ENCODE data around the gene ABCC8.
"Not testable (repeated sequence)": the region's sequence is repeated elsewhere in the genome, so short reads cannot be mapped to it uniquely, and the experiment has no call there.

ABCC8 gene

DNA sequence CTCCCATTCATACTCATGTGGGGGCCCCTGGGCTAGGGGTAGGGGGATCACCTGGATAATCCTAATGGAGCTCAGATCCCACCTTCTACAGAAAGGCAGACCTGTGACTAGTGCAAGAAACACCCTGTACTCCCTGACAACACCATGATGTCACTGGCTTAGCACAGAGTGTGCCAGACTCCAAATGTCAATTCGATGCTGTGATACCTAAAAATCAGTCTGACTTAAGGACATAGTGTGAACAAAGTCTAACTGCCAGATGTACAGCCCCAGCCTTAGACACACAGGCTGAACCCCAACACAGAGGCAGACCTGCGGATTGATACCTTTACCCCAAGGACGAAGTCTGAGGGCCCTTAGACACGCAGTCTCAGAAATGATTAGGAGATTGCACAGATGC, 8.5 kb downstream of the ABCC8 start:
- DNase-seq: no peak

DNA sequence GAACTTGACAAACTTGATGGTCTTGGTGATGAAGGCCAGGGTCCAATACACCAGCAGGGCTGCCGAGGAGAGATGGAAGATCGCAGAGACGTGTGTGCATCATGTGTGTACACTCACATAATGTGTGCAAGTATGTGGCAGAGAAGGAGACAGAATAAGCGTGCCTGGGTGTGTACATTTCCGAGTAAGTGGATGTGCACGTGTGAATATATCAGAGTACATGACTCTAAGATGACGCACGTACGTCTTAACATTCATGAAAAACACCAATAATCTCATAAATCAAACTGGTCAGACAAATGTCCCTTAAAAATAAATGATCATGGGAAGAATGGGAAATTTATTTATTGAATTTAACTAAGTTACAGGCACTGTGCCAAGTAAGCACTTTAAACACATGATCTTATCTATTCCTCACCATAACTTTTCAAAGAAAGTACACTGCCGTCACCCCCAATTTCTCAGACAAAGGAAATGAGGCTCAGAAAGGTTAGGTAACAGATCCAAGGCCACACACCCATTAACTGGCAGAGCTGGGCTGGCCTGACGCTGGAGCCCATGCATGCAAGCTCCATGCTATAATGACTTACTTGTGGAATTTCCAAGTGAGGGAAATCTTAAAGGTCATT, 13.0 kb downstream of the ABCC8 start:
- no peak for DNase-seq

DNA sequence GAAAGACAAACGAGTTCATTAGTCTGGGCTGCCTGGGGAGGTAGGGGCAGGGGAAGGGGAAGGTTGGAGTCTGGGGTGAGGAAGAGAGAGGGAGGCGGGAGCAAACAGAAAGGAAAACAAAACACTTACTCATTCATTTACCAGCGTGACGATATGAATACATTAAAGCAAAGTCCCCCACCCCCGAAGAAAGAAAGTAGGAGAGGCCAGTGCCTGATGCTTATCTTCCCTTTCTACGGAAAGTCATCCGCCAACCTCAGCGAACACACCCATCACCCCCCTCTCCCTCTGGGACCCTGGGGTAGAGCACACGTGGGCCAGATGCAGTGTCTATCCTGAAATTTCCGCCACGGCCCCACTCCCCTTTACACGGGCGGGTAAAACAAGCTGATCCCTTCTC, 13.7 kb downstream of the ABCC8 start:
- no peak for DNase-seq

DNA sequence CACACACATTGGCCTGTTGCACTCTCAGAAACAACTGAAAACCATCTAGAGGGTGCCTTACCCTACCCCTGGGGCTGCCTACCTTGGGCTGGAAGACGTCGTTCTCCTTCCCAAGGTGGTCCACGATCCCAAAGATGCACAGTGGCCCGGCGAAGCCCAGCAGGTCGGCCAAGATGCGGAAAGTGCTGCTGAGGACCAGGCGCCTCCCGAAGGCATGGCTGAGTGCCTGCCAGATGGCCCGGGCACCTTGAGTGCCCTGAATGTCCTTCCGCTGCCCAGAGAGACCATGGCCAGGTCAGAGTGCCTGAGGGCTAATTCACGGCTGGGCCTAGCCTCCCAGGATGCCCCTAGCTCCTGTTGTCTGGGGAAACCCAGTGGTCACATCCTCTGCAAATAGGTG, 16.2 kb downstream of the ABCC8 start:
- DNase-seq: no peak

DNA sequence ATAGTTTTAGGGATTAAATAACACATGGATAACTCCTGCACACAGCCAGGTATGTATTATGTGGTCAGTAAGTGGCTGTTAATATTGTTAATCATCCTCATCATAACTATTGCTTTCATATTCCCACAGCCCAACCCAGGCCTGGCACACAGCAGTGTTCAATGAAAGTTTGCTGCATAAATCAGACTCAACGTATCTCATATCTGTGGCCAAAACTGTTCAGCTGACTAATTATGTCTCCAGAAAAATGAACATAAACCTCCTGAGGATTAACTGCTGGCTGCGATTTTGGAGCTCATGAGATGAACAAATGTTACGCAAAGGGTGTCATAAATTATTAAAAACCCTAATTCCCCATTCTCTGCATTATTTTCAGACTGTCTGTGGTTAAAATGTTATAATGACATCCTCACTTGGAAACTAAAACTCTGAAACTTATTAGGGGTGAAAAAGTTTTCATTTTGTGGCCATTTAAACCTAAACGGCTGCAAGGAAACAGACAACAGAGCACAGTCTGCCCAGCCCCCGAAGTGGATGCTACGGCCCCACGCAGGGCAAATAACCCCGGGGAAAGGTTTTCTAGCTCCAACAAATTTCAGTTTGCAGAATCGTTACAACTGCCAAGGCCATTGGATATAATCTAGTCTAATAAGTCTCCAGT, 17.3 kb downstream of the ABCC8 start:
- no peak for DNase-seq

DNA sequence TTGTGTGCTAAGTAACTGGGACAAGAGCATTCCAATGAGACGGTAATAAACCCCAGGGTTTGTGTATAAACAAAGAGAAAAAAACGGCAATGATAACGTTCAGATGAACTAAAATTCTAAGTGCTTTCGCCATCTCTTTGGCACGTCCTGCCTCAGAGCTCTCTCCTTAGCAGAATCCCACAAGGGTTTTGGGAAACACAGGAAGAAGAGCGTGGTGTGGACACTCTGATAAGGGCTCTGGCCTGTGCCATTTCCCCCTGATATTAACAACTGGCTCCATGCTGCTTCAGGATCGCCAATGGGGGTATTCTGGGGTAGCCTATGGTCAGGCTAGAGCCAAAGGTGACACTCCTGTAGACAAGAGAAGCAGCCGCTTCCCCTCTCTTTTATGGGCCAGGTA, 18.4 kb downstream of the ABCC8 start:
- DNase-seq: no peak

DNA sequence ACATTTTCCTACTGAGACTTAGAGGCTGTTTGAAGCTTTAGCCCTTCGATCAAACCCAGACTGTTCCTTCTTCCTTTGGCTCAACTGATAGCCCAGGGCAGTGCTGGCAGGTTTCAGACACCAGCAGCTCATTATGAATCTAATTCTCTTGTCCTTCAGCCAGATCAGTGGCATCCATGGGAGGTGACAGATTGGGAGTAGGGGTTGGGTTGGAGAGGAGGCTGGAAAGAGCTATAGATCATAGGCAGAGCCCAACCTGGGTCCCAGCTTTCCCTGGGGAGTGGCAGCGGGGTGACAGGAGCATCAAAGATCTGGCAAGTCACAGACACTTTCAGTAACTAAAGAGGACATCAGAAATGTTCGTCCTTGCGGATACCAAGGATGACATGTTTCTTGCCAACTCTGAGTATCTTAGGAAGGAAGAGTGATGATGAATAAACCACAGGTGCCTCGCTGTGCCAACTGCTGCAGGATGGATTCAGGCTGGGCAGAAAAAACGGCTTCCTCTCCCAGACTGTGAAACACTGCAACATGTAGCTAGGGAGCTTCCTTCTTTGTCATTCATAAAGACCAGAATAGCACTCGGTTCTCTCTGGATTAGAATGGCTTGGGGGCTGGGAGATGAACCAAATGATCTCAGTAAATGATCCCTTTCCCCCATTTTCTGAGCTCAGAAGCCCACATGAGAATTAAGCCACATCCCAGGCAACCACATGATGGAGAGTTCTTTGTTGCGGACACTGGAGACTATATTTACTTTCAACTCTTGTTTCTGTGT, 19.1 kb downstream of the ABCC8 start:
- no peak for DNase-seq

DNA sequence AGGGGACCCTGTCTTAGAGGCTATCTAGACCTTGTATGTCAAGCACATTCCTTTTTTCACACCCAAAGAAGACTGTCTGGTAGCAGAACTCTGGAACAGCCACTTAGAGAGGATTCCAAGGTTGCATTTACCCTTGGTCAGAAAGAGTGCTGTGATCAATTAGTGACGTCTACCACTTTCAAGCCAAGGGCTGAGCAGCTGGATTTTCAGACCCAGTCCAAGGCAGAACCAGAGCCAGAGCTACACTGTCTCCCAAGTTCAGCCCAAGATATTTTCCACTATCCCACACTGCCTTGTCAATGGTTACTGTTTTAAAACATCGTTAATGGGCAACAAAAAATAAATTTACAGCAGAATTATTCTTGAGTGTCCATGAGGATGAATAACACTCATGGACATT, 24.0 kb downstream of the ABCC8 start:
- DNase-seq: no peak

DNA sequence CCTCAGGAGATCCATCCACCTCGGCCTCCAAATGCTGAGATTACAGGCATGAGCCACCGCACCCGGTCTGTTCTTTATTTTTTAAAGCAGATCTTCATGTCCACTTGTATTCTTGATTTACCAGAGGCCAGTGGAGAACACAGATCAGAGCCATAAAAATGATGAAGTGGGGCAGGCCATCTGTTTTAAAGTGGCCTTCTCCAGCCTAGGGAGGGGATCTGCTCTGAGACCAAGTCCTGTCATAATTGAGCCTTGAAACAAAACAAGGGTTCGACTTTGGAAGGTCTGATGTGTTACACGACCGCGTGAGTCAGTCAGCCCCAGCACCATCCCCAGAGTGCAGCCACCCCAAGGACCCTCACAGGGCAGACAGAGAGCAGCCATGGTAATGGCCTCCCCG, 27.5 kb downstream of the ABCC8 start:
- no peak for DNase-seq

DNA sequence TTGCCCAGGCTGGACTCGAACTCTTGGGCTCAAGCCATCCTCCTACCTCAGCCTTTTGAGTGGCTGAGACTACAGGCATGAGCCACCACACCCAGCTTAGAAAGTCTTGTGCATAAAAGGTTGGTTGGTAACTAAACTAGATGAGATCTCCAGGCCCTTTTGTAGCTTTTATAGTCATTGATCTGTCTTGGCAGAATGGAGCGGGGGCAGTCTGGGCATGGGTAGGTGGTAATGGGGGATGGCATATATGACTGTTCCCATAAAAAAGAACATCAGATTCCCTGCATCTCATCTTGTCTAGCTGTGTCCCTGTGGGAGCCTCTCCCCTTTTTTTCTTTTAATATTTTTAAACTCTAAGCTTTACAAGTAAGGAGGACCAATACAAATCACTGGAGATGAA, 30.2 kb downstream of the ABCC8 start:
- DNase-seq: no peak

DNA sequence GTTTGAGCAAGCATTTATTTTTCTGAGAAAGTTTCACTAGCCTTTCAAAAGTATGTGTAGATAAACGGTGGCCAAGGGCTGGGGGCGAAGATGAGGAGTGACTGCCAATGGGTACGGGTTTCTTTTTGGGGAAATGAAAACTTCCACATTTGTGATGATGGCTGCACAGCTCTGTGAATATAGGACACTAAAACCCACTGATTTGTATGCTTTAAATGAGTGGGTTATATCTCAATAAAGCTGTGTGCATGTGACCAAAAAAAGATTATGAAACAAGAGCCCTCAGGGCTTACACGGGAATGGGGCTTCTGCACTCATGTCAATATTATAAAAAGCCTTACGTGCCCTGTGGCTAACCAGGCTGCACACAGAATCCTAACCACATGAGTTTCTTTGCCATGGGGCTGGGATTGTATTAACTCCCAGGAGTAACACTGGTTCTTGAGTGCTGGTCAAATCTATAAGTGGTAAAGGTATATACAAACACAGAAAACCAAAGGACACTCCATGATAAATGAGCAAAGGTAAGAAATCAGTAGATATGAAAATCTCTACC, 31.3 kb downstream of the ABCC8 start:
- no peak for DNase-seq

DNA sequence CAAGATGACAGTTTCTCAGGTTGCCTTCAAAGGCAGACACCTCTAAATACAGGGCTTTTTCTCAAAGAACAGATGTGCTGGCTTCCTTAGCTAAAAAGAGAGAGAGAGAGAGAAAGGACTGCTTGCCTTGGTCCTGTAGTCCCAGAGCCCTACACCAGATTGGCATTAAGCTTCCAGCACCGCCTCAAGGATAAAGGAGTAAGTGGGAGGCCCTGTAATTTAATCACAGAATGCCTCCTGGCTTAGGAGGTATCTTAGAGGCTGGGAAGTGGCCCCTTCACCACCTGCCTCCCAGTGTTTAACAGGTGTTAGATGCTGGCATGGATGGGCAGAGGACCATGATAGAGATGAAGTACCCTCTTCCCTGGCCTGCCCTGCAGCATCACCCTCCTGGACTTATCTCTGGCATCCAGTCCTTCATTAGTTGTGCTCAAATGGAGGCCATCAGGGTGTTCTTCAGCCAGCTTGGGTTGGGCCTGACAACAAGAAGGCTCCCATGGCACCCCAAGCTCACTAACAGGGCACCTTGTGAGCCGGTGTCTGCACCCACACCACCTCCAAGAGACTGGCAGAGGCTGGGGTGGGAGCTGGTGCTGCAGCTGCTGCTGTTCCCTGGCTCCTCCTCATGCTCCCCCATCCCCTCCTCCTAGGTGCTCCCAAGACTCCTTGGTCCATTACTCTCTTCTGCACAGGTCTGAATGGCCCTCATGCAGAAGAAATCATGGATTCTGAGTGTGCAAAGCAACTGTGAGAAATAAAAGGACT, 32.5 kb downstream of the ABCC8 start:
- DNase-seq: no peak

DNA sequence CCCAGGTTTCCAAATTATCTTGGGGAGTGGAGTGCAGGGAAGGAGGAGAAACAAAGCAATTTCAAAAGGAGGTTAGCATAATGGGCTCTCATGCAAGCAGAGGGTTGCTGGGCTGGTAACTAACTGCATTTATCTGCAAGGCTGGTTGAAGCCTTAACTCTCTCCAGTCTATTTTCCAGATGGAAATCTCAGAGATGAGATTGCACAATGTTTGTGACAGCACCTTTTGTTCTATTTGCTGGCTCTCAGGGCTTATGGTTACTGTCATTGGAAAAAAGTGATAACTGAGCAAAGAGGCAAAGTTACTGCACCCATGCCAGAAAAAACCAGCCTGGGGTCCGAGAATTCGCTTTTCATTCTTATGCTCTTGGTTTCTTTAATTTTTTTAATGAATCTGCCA, 33.2 kb downstream of the ABCC8 start:
- DNase-seq: no peak

DNA sequence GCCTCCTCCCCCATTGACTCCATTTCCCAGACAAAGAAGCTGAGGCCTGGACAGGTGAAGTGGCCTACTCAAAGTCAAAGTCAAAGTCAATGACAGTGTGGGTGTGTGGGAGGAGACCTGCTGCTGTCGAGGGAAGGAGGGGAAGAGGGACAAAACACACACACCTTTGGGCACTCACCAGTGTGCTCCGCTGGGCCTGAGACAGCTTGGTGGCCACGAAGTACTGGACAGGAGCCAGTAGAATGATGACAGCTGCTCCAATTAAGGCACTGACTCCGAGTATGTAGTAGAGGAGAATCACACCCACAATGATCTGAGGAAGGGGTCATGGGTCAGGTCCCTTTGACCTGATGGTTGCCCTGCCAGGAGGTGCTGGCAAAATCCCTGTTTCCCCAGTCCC, 33.6 kb downstream of the ABCC8 start:
- DNase-seq: no peak

DNA sequence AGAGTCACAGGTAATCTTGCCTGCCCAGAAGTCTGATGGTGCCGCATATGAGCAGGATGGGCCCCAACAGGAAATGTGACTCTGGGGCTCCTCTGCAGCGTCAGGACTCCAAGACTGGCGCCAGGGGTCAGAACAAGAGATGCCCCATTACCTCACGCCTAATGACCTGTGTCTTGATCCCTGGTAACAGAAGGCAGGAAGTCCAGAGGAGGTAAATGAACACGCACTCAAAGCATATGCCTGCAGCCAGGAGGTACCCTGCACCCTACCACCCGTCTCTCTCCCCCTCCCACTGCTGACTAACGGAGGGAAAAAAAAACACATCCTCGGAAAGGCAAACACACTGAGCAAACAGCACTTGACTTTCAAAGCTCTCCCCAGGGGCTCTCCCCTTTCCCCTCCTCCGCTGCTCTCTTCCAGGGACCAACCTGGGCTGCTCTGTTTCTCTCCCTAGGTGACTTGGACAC, 37.3 kb downstream of the ABCC8 start:
- no peak for DNase-seq

DNA sequence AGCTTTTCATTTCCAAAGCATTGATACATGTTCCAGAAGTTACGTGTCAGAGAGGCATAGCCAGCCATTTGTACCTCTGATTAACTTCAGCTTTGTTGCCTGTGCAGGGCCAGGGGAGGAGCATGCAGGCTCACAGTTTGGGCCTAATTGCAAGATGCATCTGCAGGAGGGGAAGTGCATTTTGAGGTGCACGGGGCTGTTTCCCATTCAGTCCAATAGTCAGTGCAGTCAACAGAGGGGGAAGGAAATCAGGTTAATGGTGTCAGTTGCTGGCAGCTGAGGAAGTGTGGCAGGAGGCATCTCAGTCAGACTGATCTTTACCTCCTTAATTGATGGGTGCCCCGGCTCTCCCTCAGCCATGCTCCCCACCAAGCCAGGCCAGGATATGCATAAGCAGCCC, 39.3 kb downstream of the ABCC8 start:
- no peak for DNase-seq

DNA sequence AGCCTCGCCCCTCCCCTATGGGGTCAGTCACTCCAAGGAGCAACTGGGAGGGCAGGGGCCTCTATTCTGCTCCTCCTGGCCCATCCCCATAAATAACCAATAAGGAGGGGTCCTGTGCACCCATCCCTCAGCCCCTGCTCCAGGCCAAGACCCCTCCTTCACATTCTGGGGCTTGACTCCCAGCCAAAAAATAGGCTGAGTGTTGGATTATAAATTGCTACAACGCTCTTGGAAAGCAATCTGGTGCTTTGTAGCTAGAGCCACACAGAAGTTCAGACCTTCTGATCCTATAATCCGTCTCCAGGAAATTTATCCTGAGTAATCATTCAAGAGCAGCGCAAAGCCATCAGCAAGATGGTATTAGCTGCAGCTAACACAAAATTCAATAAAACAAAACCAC, 42.5 kb downstream of the ABCC8 start:
- DNase-seq: no peak

DNA sequence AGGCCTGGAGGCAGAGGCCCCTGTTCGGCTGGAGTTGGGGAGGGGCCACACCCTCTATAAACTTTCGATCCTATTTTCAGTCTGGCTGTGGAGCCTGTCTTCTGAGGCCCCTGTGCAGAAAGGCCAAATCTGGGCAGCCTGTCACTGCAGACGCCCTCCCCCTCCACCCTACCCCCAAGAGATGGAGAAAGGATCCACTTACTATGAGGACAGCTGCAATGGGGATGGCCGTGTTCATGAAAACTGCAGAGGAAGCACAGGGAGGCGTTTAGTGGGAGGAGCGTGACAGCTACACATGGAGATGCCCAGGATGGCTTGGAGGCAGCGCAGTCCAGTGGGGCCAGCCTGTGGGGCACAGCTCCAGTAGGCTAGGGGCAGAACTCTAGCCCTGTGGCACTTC, 44.6 kb downstream of the ABCC8 start:
- no peak for DNase-seq

DNA sequence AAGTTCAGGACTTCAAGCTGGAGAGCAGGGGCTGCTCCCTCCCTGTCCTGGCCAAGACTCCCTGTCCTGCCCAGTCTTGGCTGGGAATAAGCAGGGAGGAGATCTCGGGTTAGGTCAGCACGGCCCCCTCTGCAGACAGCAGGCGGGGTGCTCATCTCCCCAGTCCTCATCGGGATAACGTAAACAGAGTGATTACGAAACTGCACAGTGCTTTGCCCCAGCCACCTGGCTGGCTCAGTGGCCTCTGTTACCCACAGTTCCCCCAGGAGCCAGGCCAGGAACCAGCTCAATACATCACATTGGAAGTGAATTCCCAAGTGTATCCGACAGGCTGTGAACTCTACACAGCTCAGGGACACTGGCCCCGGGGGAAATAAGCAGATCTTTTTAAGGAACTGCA, 45.5 kb downstream of the ABCC8 start:
- no peak for DNase-seq

DNA sequence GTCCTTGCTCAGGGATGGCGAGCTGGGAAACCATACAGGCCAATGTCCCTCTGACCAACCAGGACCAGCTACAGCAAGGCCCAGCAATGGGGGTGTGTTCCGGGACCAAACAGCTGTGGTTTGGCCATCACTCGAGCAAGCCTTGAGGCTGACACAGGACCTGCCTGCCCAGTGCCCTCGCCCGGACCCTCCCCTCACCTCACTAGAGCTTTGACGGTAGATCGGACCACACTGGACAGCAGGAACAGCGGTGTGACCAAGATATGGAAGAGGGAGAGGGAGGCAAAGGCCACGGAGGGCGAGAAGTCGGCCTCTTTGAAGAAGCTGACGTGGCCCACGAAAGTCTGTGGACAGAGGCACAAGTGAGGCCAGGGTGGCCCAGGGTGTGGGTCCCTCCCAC, 46.0 kb downstream of the ABCC8 start:
- no peak for DNase-seq

DNA sequence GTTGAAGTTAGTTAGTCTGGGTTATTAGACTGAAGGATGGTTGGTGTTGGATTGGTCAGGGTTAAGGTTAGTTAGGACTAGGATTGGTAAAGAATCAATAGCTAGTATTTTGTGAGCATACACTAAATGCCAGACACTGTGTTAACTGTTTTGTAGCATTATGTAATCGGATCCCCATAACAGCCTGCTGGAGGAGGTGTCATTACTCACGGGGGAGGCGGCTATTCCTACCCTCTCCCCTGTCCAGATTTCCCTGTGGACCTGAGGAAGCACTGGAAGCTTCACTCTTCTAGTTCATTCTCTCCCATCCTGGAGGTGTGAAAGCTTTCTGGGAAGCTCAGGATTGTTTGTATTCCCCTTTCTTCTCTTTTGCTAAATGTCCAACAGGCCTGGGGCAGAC, 47.7 kb downstream of the ABCC8 start:
- no peak for DNase-seq

DNA sequence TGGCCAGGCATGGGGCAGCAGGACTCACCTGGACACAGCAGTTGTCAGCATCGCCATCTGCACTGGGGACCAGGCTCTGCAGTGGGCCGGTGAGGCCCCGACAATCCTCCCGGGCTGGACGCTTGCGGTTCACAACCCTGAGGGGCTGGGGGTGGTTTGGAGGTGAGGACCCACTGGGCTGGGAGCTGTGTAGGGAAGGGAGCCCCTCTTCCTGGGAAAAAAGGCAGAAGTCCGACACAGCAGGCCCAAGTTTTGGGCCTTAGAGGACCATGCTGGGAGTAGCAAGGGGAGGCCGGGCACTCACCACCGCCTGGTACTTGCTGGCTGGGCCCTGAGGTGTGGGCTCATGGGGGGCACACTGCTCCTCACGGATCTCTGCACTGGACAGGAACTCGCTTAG, 48.4 kb downstream of the ABCC8 start:
- no peak for DNase-seq

DNA sequence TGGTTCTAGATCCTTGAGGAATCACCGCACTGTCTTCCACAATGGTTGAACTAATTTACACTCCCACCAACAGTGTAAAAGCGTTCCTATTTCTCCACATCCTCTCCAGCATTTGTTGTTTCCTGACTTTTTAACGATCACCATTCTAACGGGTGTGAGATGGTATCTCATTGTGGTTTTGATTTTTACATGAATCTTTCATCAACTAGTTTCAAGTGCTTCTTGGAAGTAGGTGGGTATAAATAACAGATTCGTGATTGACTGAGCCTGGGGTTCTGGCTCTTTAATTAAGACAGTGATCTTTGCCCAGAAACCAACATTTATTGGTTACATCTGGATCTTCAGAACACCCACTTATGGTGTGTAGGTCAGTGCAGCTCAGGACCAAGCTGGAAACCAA, 50.4 kb downstream of the ABCC8 start:
- DNase-seq: not testable (repeated sequence)
